NCI-H2029 treated with DMSO at 0.1 percent for 48 hours (cell line): ENCODE data around the gene SPTB.

Source experiments
- DNase-seq: peaks from one replicate; lab custom pipeline; 2025; lab: John Stamatoyannopoulos, UW

SPTB gene

DNA sequence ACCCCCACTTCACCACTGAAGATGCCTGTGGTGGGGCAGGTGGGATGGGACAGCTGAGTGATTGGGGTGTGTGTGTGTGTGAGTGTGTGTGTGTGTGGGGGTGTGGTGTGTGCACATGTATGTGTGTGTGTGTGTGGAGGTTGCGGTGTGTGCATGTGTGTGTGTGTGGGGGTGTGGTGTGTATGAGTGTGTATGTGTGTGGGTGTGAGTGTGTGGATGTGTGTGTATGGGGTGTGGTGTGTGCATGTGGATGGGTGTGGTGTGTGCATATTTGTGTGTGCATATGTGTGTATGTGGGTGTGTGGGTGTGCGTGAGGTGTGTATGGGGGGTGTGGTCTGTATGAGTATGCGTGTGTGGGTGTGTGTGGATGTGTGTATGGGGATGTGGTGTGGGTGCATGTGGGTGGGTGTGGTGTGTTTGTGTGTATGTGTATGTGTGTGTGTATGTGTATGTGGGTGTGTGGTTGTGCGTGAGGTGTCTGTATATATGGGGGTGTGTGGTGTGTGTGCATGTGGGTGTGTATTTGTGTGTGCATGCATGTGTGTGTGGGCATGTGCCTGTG lies 113.9 kb downstream of the SPTB start:
- DNase-seq: no peak

GRCh38 chr14:64764641-64765520 lies 114.8 kb downstream of the SPTB start:
- DNase-seq: no peak

GRCh38 chr14:64763801-64764621 lies 115.7 kb downstream of the SPTB start:
- no peak for DNase-seq

GRCh38 chr14:64763085-64763782 lies 116.5 kb downstream of the SPTB start:
- no peak for DNase-seq

DNA sequence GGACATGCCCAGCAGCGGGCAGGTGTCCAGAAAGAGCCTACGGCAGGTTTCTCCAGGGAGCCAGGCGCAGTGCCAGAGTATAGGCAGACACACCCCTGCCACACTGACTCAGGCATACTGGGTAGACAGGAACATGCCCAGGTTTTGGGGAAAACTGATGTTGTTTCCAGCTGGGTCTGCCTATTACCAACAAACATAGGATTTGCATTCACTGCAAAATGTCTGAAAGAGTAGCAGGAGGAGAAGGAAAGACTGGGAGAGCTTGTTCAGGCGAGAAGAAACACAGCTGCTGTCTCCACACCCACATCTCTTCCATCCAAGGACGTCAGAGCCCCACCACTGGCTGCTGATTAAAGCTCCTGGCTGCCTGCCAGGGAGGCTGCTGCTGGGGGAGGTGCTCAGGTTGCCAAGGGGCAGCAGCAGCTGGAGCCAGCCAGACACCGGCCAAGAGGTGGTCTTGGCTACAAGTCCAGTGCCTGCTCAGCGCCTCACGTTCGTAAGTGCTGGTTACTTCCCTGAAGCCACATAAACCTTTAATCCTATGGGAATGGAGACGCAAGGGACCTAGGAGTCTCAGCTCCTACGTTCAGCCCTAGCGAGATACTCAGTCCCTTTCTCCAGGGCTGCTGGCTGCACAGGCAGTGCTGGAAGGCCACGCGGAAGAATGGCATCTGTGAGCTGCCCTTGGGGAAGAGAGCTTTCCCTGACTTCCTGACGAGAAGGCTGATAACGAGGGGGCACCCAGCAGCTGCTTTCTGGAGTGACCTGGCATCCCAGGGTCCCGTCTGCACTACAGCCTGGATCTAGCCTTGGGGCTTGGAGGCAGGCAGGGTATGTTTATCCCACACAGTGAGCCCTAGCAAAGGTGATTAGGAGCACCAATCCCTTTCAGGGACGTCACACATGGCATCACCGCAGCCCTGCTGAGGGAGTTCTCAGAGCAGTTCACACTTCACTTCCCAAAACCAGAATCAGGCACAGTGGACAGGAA lies 117.4 kb downstream of the SPTB start:
- peak; percentile 52 for DNase-seq

DNA sequence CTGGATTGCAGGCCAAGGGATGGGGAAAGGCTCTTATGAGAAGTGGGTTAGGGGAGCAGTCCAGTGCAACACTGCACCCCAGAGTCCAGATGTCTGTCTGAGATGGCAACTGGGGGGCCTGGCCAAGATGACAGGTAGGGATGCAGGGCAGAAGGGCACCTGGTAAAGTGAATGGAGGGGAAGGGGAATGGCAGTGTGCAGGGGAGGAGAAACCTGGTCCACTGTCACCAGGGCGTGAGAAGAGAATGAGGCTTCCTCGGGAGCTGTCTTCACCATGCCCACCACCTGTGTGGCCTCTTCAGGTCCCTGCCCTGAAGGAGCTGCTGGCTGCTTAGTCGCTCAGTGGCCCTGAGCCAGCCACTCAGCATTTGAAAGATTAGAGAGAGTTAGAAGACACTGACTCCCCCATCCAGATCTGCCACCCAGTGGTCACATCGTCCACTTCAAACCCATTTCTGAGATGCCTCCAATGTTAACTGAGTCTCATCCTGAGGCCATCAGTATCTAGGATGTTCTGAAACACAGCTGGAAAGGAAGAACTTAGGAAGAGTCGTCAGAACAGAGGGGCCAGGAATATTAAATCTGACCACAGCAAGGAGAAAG lies 118.2 kb downstream of the SPTB start:
- no peak for DNase-seq

GRCh38 chr14:64760916-64761315 lies 118.8 kb downstream of the SPTB start:
- no peak for DNase-seq

DNA sequence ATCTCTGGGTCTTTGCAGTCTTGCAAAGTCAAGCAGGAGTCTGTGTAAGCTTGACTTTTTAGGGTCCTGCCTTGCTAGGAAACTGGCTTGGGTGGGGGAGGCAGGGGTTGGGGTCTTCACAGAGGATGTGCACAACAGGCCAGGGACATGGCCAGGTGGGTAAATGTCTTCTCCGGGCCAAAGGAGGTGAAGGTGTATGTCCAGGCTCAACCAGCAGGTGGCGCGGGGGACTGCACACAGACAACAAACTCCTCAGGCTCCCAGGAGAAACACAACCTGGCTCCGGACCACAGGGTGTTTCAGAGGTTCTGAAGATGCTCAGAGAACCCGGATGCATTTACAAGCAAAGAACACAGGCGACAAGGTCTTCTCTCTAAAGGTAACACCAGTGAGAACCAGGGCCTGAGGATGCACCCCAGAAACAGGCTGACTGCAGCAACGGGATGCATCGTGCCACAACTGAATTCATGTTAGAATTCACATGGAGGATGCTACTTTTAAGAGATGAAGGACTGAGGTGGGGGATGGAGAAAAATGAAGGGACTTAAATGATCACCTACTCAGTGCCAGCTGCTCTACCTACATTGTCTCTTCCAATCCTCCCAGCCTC lies 119.5 kb downstream of the SPTB start:
- DNase-seq: no peak

GRCh38 chr14:64759555-64759938 lies 120.2 kb downstream of the SPTB start:
- DNase-seq: no peak

DNA sequence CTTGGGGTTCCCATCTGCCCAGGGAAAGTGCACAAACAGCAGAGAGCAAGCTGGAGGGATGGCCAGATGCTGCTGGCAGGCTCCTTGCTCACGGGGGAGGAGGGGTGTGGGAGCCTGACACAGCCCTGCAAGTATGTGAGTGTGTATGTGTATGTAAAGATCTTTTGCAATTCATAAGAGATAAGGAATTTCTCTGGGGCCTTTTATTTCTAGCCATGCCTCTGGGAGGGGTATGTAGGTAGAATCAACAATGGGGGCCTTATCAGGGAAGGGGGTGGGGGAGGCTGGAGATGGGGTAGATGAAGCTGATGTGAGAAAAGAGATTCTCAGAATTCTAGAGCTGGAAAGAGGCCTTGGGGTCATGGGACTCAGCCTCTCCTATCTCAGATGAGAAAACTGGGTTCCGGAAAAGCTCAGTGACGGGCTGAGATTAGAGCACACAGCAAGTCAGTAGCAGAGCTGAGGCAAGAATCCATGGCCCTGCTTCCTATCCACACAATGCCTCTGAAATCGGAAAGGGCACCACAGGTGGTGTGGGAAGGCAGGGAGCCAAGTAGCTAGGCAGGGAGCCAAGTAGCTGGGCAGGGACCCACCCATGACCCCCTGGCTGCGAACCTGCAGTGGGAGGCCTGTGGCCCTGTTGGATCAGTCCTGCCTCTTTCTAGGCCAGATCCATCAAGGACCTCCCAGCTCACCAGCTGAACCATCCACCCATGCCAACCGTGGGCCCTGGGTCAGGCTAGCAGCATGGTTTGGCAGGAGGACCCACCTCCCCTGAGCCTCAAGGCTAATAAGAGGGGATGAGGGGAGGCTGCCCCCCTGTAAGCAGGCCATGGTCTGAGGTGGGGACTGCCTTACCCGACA lies 120.8 kb downstream of the SPTB start:
- no peak for DNase-seq

- DNase-seq: no peak
Measured at GRCh38 chr14:64758025-64758521, 121.6 kb downstream of the SPTB start.

GRCh38 chr14:64757601-64758000 lies 122.1 kb downstream of the SPTB start:
- DNase-seq: no peak

DNA sequence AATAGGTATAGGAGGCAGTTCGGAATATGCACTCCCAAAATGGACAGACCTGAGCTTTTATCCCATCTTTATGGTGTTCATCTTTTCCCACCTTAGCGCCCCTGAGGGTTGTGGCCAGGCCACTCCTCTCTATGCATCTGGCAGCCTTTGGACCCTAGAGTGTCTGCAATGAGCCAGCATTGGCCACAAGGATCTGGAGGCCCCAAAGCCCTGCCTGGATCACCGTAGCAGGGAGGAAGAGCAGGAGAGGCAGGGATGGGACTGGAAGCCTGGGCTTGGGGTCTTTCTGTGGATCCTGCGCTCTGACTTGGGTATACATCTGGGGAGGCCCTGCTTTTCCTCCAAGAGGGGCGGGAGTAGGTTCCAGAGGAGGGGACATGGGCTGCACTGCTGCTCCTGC lies 123.0 kb downstream of the SPTB start:
- DNase-seq: no peak

- DNase-seq: no peak
Measured at GRCh38 chr14:64755781-64756221, 123.9 kb downstream of the SPTB start.

GRCh38 chr14:64754685-64755084 lies 125.0 kb downstream of the SPTB start:
- DNase-seq: no peak

GRCh38 chr14:64753999-64754398 lies 125.7 kb downstream of the SPTB start:
- no peak for DNase-seq

- no peak for DNase-seq
Measured at GRCh38 chr14:64753374-64753773, 126.3 kb downstream of the SPTB start.

DNA sequence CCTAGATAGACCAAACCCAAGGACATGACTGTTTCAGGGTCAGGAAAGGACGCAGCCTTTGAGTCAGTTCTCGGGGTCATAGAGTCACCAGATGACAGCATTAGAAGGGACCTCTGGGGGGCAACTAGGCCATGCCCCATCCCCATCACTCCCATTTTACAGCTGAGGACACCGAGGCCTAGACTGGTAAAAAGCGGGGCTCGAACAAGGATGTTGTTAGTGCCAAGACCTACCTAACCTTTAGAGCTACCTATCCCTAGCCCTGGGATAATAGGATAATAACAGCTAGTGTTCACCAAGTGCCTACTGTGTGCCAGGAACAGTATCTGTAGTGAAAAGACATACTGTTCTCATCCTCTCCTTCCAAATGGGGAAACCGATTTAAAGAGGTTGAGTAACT lies 126.8 kb downstream of the SPTB start:
- no peak for DNase-seq
